CD4-positive, alpha-beta T cell treated with Interleukin-2 at 100 ng/mL for 4 hours (primary cell): ENCODE data around the gene APC2.

Experiments
- DNase-seq: peaks from one replicate; pipeline ENCODE4 v3.0.0-alpha.2; 2020; ENCODE audit warnings: low spot score

APC2 gene

GRCh38 chr19:1478934-1479707 is 29.2 kb downstream of the APC2 start, which contains the start of gene C19orf25:
C19orf25 (minus strand) TSS chr19:1479215; CDS start chr19:1478903, 312 bp downstream.
- peak; percentile 93 for DNase-seq

- DNase-seq, result no peak
Observed at GRCh38 chr19:1481224-1481892, 31.4 kb downstream of the APC2 start.

- DNase-seq, result no peak
Observed at GRCh38 chr19:1481893-1482360, 32.0 kb downstream of the APC2 start.

GRCh38 chr19:1482361-1483130 is 32.6 kb downstream of the APC2 start:
- no peak for DNase-seq

GRCh38 chr19:1483131-1483978 is 33.4 kb downstream of the APC2 start:
- no peak for DNase-seq

- no peak for DNase-seq
Observed at GRCh38 chr19:1483979-1484428, 34.1 kb downstream of the APC2 start.

- no peak for DNase-seq
Observed at GRCh38 chr19:1486720-1487575, 37.0 kb downstream of the APC2 start.

- no peak for DNase-seq
Observed at GRCh38 chr19:1487576-1488281, 37.8 kb downstream of the APC2 start.

GRCh38 chr19:1488282-1488601 is 38.3 kb downstream of the APC2 start:
- no peak for DNase-seq

- no peak for DNase-seq
Observed at GRCh38 chr19:1489463-1490310, 39.8 kb downstream of the APC2 start.

- DNase-seq, result peak; percentile 98
Observed at GRCh38 chr19:1490311-1491113, 40.6 kb downstream of the APC2 start, which contains the start of gene PCSK4. PCSK4 (minus strand) TSS chr19:1490350; CDS start chr19:1490346, 4 bp downstream.

- no peak for DNase-seq
Observed at GRCh38 chr19:1491114-1491848, 41.4 kb downstream of the APC2 start, which contains the start of gene REEP6. REEP6 (plus strand) TSS chr19:1491181; CDS start chr19:1491270, 89 bp downstream.

GRCh38 chr19:1491849-1492170 is 41.9 kb downstream of the APC2 start:
- DNase-seq, result no peak

GRCh38 chr19:1492474-1493006 is 42.6 kb downstream of the APC2 start:
- no peak for DNase-seq

- DNase-seq, result no peak
Observed at GRCh38 chr19:1494115-1494815, 44.3 kb downstream of the APC2 start.

- DNase-seq, result no peak
Observed at GRCh38 chr19:1495051-1495798, 45.3 kb downstream of the APC2 start.
